HEK293 (cell line): Measurements from ENCODE around the gene SMCHD1.

Experiments
- WT1 ChIP-seq: fragments of 450-650 bp; formaldehyde crosslinking; IDR thresholded peaks from 2 replicates; pipeline ENCODE4 v1.5.1; 2016; ENCODE audit warnings: missing biosample characterization, missing genetic modification characterization
- ZNF776 ChIP-seq: fragments of 450-650 bp; formaldehyde crosslinking; IDR thresholded peaks from 2 replicates; pipeline ENCODE4 v1.5.0; 2017; ENCODE audit warnings: missing biosample characterization, missing genetic modification characterization, borderline replicate concordance

DNA sequence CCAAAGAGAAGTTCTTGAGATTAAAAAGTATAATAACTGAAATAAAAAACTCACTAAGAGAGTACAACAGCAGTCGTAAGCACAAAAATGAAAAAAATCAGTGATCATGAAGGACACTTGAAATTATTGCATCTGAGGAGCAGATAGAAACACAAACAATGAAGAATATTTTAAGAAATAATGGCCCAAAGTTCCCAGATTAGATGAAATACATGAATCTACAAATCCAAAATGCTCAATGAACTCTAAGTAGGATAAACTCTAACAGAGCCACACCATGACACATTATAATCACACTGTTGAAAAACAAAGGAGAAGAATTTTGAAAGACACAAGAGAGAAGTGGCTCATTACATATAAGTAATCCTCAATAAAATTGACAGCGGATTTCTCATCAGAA lies 159.4 kb downstream of the SMCHD1 start:
- TF ChIP-seq WT1 (tag by site-specific recombination) = no peak
- TF ChIP-seq ZNF776 = no peak
